GM18519 (cell line): ENCODE results near the gene YWHAB.
A peak's percentile ranks its signal among the peaks of the same experiment; 100 is the strongest.
"Not testable (repeated sequence)": the region's sequence is repeated elsewhere in the genome, so short reads cannot be mapped to it uniquely, and the experiment has no call there.

ENCODE experiments used
- ATAC-seq: cut with Tn5 transposase; IDR thresholded peaks from one replicate; pipeline ENCODE4 v1.9.1; 2021; ENCODE audit warnings: mild to moderate bottlenecking, moderate library complexity; ENCODE audit not compliant: unreplicated experiment, low FRiP score

The YWHAB gene

GRCh38 chr20:44866703-44867335 lies 18.7 kb upstream of the YWHAB start:
- no peak for ATAC-seq

- no peak for ATAC-seq
These were observed 16.0 kb upstream of the YWHAB start for GRCh38 chr20:44869471-44869870.

GRCh38 chr20:44882360-44882759 lies 3.1 kb upstream of the YWHAB start:
- ATAC-seq = not testable (repeated sequence)

GRCh38 chr20:44883214-44883902 lies 2.1 kb upstream of the YWHAB start:
- no peak for ATAC-seq

GRCh38 chr20:44884907-44885391 lies 556 bp upstream of the YWHAB start:
- peak; percentile 12 for ATAC-seq

- ATAC-seq = no peak
These were observed 754 bp downstream of the YWHAB start for GRCh38 chr20:44886266-44886651.

GRCh38 chr20:44886828-44887227 lies 1.3 kb downstream of the YWHAB start:
- no peak for ATAC-seq

- no peak for ATAC-seq
These were observed 2.0 kb downstream of the YWHAB start for GRCh38 chr20:44887466-44887865.

- ATAC-seq = no peak
These were observed 3.0 kb downstream of the YWHAB start for GRCh38 chr20:44888226-44889103.

GRCh38 chr20:44891826-44892225 lies 6.3 kb downstream of the YWHAB start:
- ATAC-seq = no peak

GRCh38 chr20:44894959-44895358 lies 9.5 kb downstream of the YWHAB start:
- no peak for ATAC-seq

- no peak for ATAC-seq
These were observed 11.1 kb downstream of the YWHAB start for GRCh38 chr20:44896583-44896982.

GRCh38 chr20:44897133-44897532 lies 11.6 kb downstream of the YWHAB start:
- no peak for ATAC-seq

GRCh38 chr20:44900231-44900854 lies 14.8 kb downstream of the YWHAB start:
- no peak for ATAC-seq

- ATAC-seq = no peak
These were observed 16.5 kb downstream of the YWHAB start for GRCh38 chr20:44901974-44902373.

- ATAC-seq = no peak
These were observed 18.9 kb downstream of the YWHAB start for GRCh38 chr20:44904377-44904776.

GRCh38 chr20:44908987-44909871 lies 23.7 kb downstream of the YWHAB start:
- no peak for ATAC-seq

- ATAC-seq = no peak
These were observed 24.6 kb downstream of the YWHAB start, which contains the start of gene PABPC1L for GRCh38 chr20:44909872-44910689. Gene PABPC1L, plus strand, starts transcription at chr20:44910060. Its CDS starts 84 bp downstream, at chr20:44910144.
